ENCODE results near the gene CUBN.

DNA sequence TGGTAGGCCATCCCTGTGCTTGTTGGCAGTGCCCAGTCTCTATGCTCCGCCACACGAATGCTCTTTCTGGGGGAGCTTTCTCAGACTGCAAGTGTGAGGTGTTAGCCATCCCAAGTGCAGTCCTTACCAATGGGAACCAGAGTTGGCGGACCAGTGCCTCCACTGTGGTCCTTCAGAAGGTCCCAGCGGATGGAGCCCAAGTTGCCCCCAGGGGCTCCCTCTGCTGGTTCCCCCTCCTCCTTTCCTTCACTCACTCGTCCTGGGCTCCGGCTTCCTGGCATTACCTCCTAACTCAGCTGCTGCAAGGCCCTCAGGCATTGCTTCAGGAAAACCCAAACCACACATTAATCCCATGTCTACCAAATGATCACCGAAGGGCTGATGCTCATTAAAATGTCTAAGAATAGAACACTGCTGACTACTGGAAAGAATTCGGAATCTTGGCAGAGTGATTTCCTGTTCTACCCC is 139.8 kb downstream of the CUBN start:
- TF ChIP-seq, protein P1, sequence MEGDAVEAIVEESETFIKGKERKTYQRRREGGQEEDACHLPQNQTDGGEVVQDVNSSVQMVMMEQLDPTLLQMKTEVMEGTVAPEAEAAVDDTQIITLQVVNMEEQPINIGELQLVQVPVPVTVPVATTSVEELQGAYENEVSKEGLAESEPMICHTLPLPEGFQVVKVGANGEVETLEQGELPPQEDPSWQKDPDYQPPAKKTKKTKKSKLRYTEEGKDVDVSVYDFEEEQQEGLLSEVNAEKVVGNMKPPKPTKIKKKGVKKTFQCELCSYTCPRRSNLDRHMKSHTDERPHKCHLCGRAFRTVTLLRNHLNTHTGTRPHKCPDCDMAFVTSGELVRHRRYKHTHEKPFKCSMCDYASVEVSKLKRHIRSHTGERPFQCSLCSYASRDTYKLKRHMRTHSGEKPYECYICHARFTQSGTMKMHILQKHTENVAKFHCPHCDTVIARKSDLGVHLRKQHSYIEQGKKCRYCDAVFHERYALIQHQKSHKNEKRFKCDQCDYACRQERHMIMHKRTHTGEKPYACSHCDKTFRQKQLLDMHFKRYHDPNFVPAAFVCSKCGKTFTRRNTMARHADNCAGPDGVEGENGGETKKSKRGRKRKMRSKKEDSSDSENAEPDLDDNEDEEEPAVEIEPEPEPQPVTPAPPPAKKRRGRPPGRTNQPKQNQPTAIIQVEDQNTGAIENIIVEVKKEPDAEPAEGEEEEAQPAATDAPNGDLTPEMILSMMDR (IDR thresholded peaks at IDR 0.05 in 4 of 5, conservative IDR thresholded peaks at IDR 0.05 in 1 of 5) = no peak
- TF ChIP-seq POLR2A (IDR thresholded peaks at IDR 0.05) = no peak

All from gastrocnemius medialis (tissue), 4 donors.